Measurements from ENCODE around the gene LMNB1. TPM values are rescaled to one million over a fixed set of nuclear protein-coding genes. Genes with fewer than 3 reads are reported as not detected.
"Not testable (repeated sequence)": the region's sequence is repeated elsewhere in the genome, so short reads cannot be mapped to it uniquely, and the experiment has no call there.

LMNB1 gene
- total RNA-seq, 2 donors from 2014 or later: 12.7 to 15.9 TPM

GRCh38 chr5:126849101-126849678 is 72.3 kb downstream of the LMNB1 start:
- Histone ChIP-seq H3K4me3 (no peak overlapping the region), H3K4me1 (ENCODE audit: control insufficient read depth in 1 of 2, low read depth in 2 of 2) (peaks cover 9 to 49% of the 10 kb centered on the region in 2 donors), H3K9me3 (no peaks in the 10 kb centered on the region), H3K27ac (no peak overlapping the region), H3K36me3 (no peaks in the 10 kb centered on the region), H3K27me3 (replicated peaks; ENCODE audit: insufficient read depth) (no peaks in the 10 kb centered on the region)
- DNase-seq (ENCODE audit: low spot score): no peak
- ATAC-seq (ENCODE audit: insufficient number of reproducible peaks, low FRiP score, low read depth): no peak
- TF ChIP-seq CTCF (IDR thresholded peaks at IDR 0.05): no peak

- Histone ChIP-seq H3K4me3 (peak overlapping the region; percentile 29), H3K27me3 (replicated peaks; ENCODE audit: insufficient read depth) (no peaks in the 10 kb centered on the region), H3K27ac (no peak overlapping the region), H3K4me1 (ENCODE audit: control insufficient read depth in 1 of 2, low read depth in 2 of 2) (peaks cover 8 to 41% of the 10 kb centered on the region in 2 donors), H3K36me3 (no peaks in the 10 kb centered on the region), H3K9me3 (no peaks in the 10 kb centered on the region)
- DNase-seq (ENCODE audit: low spot score) (no peak), ATAC-seq (ENCODE audit: insufficient number of reproducible peaks, low FRiP score, low read depth) (no peak)
- TF ChIP-seq CTCF (IDR thresholded peaks at IDR 0.05): no peak
Observed at GRCh38 chr5:126851501-126852011, 74.6 kb downstream of the LMNB1 start.

- Histone ChIP-seq H3K9me3 (no peaks in the 10 kb centered on the region), H3K4me3 (peak overlapping the region; percentile 29), H3K4me1 (ENCODE audit: control insufficient read depth in 1 of 2, low read depth in 2 of 2) (peaks cover 6 to 35% of the 10 kb centered on the region in 2 donors), H3K27me3 (replicated peaks; ENCODE audit: insufficient read depth) (no peaks in the 10 kb centered on the region), H3K36me3 (no peaks in the 10 kb centered on the region), H3K27ac (peak overlapping the region in 1 of 2 donors; percentile 36)
- ATAC-seq (ENCODE audit: insufficient number of reproducible peaks, low FRiP score, low read depth): peak; percentile 73
- TF ChIP-seq CTCF (IDR thresholded peaks at IDR 0.05): no peak
- DNase-seq (ENCODE audit: low spot score): no peak
Observed at GRCh38 chr5:126852091-126852571, 75.2 kb downstream of the LMNB1 start.

- no peaks in the 10 kb centered on the region for H3K9me3 ChIP-seq
- no peaks in the 10 kb centered on the region for H3K27me3 ChIP-seq (replicated peaks; ENCODE audit: insufficient read depth)
- no peak for DNase-seq (ENCODE audit: low spot score)
- TF ChIP-seq CTCF (IDR thresholded peaks at IDR 0.05): no peak
- H3K27ac ChIP-seq: peak overlapping the region in 1 of 2 donors; percentile 36
- no peak for ATAC-seq (ENCODE audit: insufficient number of reproducible peaks, low FRiP score, low read depth)
- H3K4me1 ChIP-seq (ENCODE audit: control insufficient read depth in 1 of 2, low read depth in 2 of 2): peaks cover 6 to 28% of the 10 kb centered on the region in 2 donors
- no peaks in the 10 kb centered on the region for H3K36me3 ChIP-seq
- no peak overlapping the region for H3K4me3 ChIP-seq
Observed at GRCh38 chr5:126852841-126853271, 75.9 kb downstream of the LMNB1 start.

- H3K27ac ChIP-seq; H3K9me3 ChIP-seq; H3K36me3 ChIP-seq; ATAC-seq (ENCODE audit: insufficient number of reproducible peaks, low FRiP score, low read depth); H3K4me3 ChIP-seq; DNase-seq (ENCODE audit: low spot score); H3K27me3 ChIP-seq (replicated peaks; ENCODE audit: insufficient read depth): not testable (repeated sequence)
- H3K4me1 ChIP-seq (ENCODE audit: control insufficient read depth in 1 of 2, low read depth in 2 of 2): peaks cover 6 to 19% of the 10 kb centered on the region in 2 donors
Observed at GRCh38 chr5:126853541-126854307, 76.8 kb downstream of the LMNB1 start.

Data from thoracic aorta (tissue), 2 donors.